K562 (cell line): Measurements from ENCODE around the gene BCL11A. TPM values are rescaled to one million over a fixed set of nuclear protein-coding genes. Genes with fewer than 3 reads are reported as not detected.

Source experiments
- ATAC-seq: fragments of 200-7000 bp; cut with Tn5 transposase; 3 replicates; pipeline ENCODE4 v1.9.1; 2020; ENCODE audit warnings: moderate library complexity
- BruUV-seq: library from RNA; stranded (reverse); fragments of 400-500 nt; replicated peaks from 2 replicates; lab custom pipeline; 2021; lab: Mats Ljungman, UMichigan
- CTCF ChIA-PET: fragments of 300-600 bp; formaldehyde crosslinking; extraction: SDS; loops from one replicate; lab custom pipeline; 2021; ENCODE audit warnings: low intra/inter-chr PET ratio; lab: Yijun Ruan, JAX
- POLR2A ChIA-PET: fragments of 300-600, 350-650 bp; sonication (Branson Sonifier 250); formaldehyde crosslinking; extraction: SDS; loops from one replicate; lab custom pipeline; 2021; ENCODE audit warnings: antibody characterized with exemption, inconsistent platforms; lab: Yijun Ruan, JAX
- DNase-seq, 4 experiments: peaks; one replicate each; pipeline versions ENCODE4 v3.0.0 to v3.0.0-alpha.2; 2011 to 2018; ENCODE audit warnings: low spot score in 3 of 4, mixed read lengths in 3 of 4; ENCODE audit errors: extremely low read depth in 1 of 4
- FAIRE-seq: peaks from 2 replicates; lab custom pipeline; 2011; peaks lifted over from hg19 to GRCh38; lab: Jason Lieb, UNC
- H2AFZ ChIP-seq: 2 replicates; pipeline ENCODE4 v1.6.0; 2011; ENCODE audit warnings: low read depth, low read length, control low read depth, inconsistent platforms
- H3K27ac ChIP-seq: fragments of 200-600 bp; 3 replicates; pipeline ENCODE4 v1.8.0; 2011; ENCODE audit warnings: low read depth, mild to moderate bottlenecking, control low read depth, inconsistent platforms, low read length, moderate library complexity, mixed read lengths; ENCODE audit errors: extremely low read depth
- H3K27me3 ChIP-seq, 2 experiments: fragments of 300-600 bp in 1 of 2; 2 replicates in 1 of 2; 3 replicates in 1 of 2; pipeline versions ENCODE4 v1.6.0 to v1.8.0; 2011; ENCODE audit warnings: inconsistent platforms in 2 of 2, low read length in 2 of 2, mild to moderate bottlenecking in 1 of 2, mixed read lengths in 1 of 2, moderate library complexity in 1 of 2; ENCODE audit not compliant: control insufficient read depth in 2 of 2, insufficient read depth in 2 of 2
- H3K36me3 ChIP-seq: fragments of 300-600 bp; 3 replicates; pipeline ENCODE4 v1.8.0; 2011; ENCODE audit warnings: mild to moderate bottlenecking, low read length, inconsistent platforms; ENCODE audit not compliant: control insufficient read depth, insufficient read depth
- H3K4me1 ChIP-seq, 2 experiments: fragments of 200-600 bp in 1 of 2; replicated peaks in 1 of 2; 2 replicates in 1 of 2; 3 replicates in 1 of 2; pipeline versions ENCODE4 v1.5.1 to v1.8.0; 2011; ENCODE audit warnings: inconsistent platforms in 2 of 2, low read length in 2 of 2, mild to moderate bottlenecking in 1 of 2, mixed read lengths in 1 of 2, moderate library complexity in 1 of 2; ENCODE audit not compliant: control insufficient read depth in 2 of 2, insufficient read depth in 2 of 2
- H3K4me2 ChIP-seq: 2 replicates; pipeline ENCODE4 v1.6.1; 2011; ENCODE audit warnings: low read length, control low read depth, inconsistent platforms, mixed read lengths; ENCODE audit not compliant: insufficient read depth
- H3K4me3 ChIP-seq: fragments of 200-600 bp; sonication (generic), shearing (Covaris generic); 2 replicates; pipeline ENCODE4 v1.5.1; 2016; ENCODE audit warnings: control low read depth, inconsistent platforms
- H3K79me2 ChIP-seq: fragments of 200-600 bp; 3 replicates; pipeline ENCODE4 v1.8.0; 2011; ENCODE audit warnings: low read length, inconsistent platforms; ENCODE audit not compliant: control insufficient read depth, insufficient read depth
- H3K9ac ChIP-seq, 2 experiments: 2 replicates each; pipeline versions ENCODE4 v1.6.0 to v1.6.1; 2011; ENCODE audit warnings: low read depth in 2 of 2, low read length in 2 of 2, control low read depth in 1 of 2, inconsistent platforms in 1 of 2, mild to moderate bottlenecking in 1 of 2, mixed read lengths in 1 of 2; ENCODE audit not compliant: insufficient read depth in 1 of 2
- H3K9me1 ChIP-seq: one replicate; pipeline ENCODE4 v1.6.0; 2011; ENCODE audit warnings: inconsistent platforms, mild to moderate bottlenecking, low read length, moderate library complexity; ENCODE audit not compliant: control insufficient read depth, insufficient read depth
- H3K9me3 ChIP-seq: replicated peaks from 2 replicates; pipeline ENCODE4 v1.5.1; 2011; ENCODE audit warnings: low read depth, low read length, inconsistent platforms; ENCODE audit not compliant: control insufficient read depth, insufficient read depth
- H4K20me1 ChIP-seq: replicated peaks from 2 replicates; pipeline ENCODE4 v1.6.1; 2011; ENCODE audit warnings: low read length, inconsistent platforms, mixed read lengths; ENCODE audit not compliant: control insufficient read depth, insufficient read depth
- ATF2 ChIP-seq: sonication (generic); formaldehyde crosslinking; IDR thresholded peaks from 2 replicates; pipeline ENCODE4 v1.8.1; 2022; ENCODE audit warnings: missing genetic modification reagents
- CEBPB ChIP-seq: fragments of 450-650 bp; IDR thresholded peaks from 2 replicates; pipeline ENCODE4 v1.6.1; 2016; ENCODE audit warnings: missing genetic modification characterization, missing compliant biosample characterization
- CEBPG ChIP-seq, 3 experiments: fragments of 200-800 bp in 1 of 3; sonication (Bioruptor generic) in 1 of 3; sonication (generic) in 1 of 3; formaldehyde crosslinking in 1 of 3; IDR thresholded peaks in 2 of 3; conservative IDR thresholded peaks in 1 of 3; 2 replicates each; pipeline versions ENCODE4 v1.6.1 to v1.8.0; 2016 to 2022; ENCODE audit warnings: missing compliant biosample characterization in 2 of 3, missing genetic modification characterization in 2 of 3, mild to moderate bottlenecking in 1 of 3, missing genetic modification reagents in 1 of 3
- GABPA ChIP-seq: fragments of 200-800 bp; sonication (Bioruptor generic); conservative IDR thresholded peaks from 2 replicates; pipeline ENCODE4 v1.6.1; 2016; ENCODE audit warnings: low read depth, missing genetic modification characterization, missing compliant biosample characterization
- POLR2G ChIP-seq: fragments of 200-400 bp; formaldehyde crosslinking; IDR thresholded peaks from 2 replicates; pipeline ENCODE4 v1.6.1; 2017; ENCODE audit warnings: low read depth, mild to moderate bottlenecking, antibody characterized with exemption, low read length, moderate library complexity
- RB1 ChIP-seq: fragments of 450-650 bp; IDR thresholded peaks from 2 replicates; pipeline ENCODE4 v1.6.1; 2017; ENCODE audit warnings: low read depth, mild to moderate bottlenecking
- REST ChIP-seq, 2 experiments: fragments of 450-650 bp; formaldehyde crosslinking in 1 of 2; IDR thresholded peaks; 2 replicates each; pipeline versions ENCODE4 v1.4.0 to v1.6.1; 2014 to 2020; ENCODE audit warnings: mild to moderate bottlenecking in 2 of 2, borderline replicate concordance in 1 of 2, low read depth in 1 of 2
- TBP ChIP-seq: optimal IDR thresholded peaks from 2 replicates; pipeline ENCODE3; 2011; ENCODE audit warnings: low read depth, low read length, improper control_type of control experiment
- ZNF431 ChIP-seq: sonication (generic); formaldehyde crosslinking; IDR thresholded peaks from 2 replicates; pipeline ENCODE4 v1.8.0; 2022; ENCODE audit warnings: mild to moderate bottlenecking, missing genetic modification reagents
- WGBS: fragments of 100-300 bp; shearing (Covaris generic); methylation state at CpG from one replicate; pipeline ENCODE4 v1.1.6; 2016; ENCODE audit warnings: low coverage, mixed read lengths; ENCODE audit not compliant: insufficient coverage; ENCODE audit errors: missing lambda C conversion rate; 5-methylcytosine and 5-hydroxymethylcytosine counted together
- in situ Hi-C: fragments of 300-500 bp; cut with MboI; formaldehyde crosslinking; loops from 4 replicates; pipeline ENCODE4 v1.15.0; 2018; ENCODE audit warnings: inconsistent platforms, mixed read lengths
- intact Hi-C: fragments of 100-400 bp; cut with micrococcal nuclease; formaldehyde crosslinking; loops from 2 replicates; pipeline ENCODE4 v1.14.2; 2022
- polyA plus RNA-seq, 8 experiments: library from polyadenylated mRNA; depleted of rRNA in 4 of 8; stranded (reverse) in 5 of 8; unstranded in 3 of 8; fragments of >200 nt; fragmentation: Nextera tagmentation in 2 of 8; fragmentation: Illumina TruSeq in 1 of 8; extraction: Ambion mirVana in 2 of 8; extraction: Trizol in 1 of 8; gene quantifications; 2 replicates each; pipeline versions ENCODE4 v1.2.1 to v1.2.3, GENCODE V29; 2011 to 2014; ENCODE audit warnings: inconsistent platforms in 1 of 8, missing spikeins in 1 of 8
- total RNA-seq, 7 experiments: library from RNA; depleted of rRNA in 6 of 7; stranded (reverse); fragments of >200 nt in 6 of 7; fragmentation: Illumina TruSeq in 2 of 7; extraction: Trizol in 2 of 7; gene quantifications; 2 replicates each; pipeline versions ENCODE4 v1.2.1 to v1.2.3, GENCODE V29; 2011 to 2021; ENCODE audit warnings: low replicate concordance in 1 of 7

Gene BCL11A
- total and polyA plus RNA-seq, 9 of the 15 experiments (the other 6 are each of a cell fraction or from before 2014, with no cell fraction given) = 0.13 TPM; not detected in 8

GRCh38 chr2:60544062-60544461, 9.4 kb downstream of the BCL11A start:
- Histone ChIP-seq H4K20me1 (no peaks in the 10 kb centered on the region), H3K27ac (no peak overlapping the region), H3K4me1 (no peaks in the 10 kb centered on the region), H3K79me2 (no peaks in the 10 kb centered on the region), H3K36me3 (no peaks in the 10 kb centered on the region), H3K9me1 (no peaks in the 10 kb centered on the region)
- in situ Hi-C loops = no loop called here
- CTCF ChIA-PET = no interaction called here
- WGBS = 0% methylated on average over 7 of the region's 7 CpGs
- no peak for FAIRE-seq
- peak; percentile 33; the same call in 1 of the 2 replicates for TF ChIP-seq CEBPB (tag)
- TF ChIP-seq TBP = no peak
- no peak for TF ChIP-seq RB1
- no peak for TF ChIP-seq ATF2 (CRISPR knock-in tag)
- no peak for TF ChIP-seq POLR2G
- no peak for TF ChIP-seq ZNF431 (CRISPR knock-in tag)
- TF ChIP-seq CEBPG (CRISPR knock-in tag; IDR thresholded peaks at IDR 0.05) = no peak
- peak; percentile 16 to 31; a peak in 1 of 4 replicates for TF ChIP-seq CEBPG (tag; conservative IDR thresholded peaks at IDR 0.05 in 1 of 2, IDR thresholded peaks at IDR 0.05 in 1 of 2)
- 0 out of 2 replicates have a peak, but pooled peaks have one; percentile 29 for TF ChIP-seq GABPA
- no peak for TF ChIP-seq REST (IDR thresholded peaks at IDR 0.05; ENCODE audit: borderline replicate concordance)
- TF ChIP-seq REST (CRISPR knock-in tag; IDR thresholded peaks at IDR 0.05; ENCODE audit: low read depth) = no peak
- TF ChIP-seq, all 486 proteins: peak for 3
- H3K27me3 ChIP-seq = peaks cover 9 to 13% of the 10 kb centered on the region in 2 experiments; a peak in 3 of 5 replicates
- H3K9ac ChIP-seq = no peak overlapping the region
- intact Hi-C loops = no loop called here
- no TSS peak for BruUV-seq
- H2AFZ ChIP-seq = no peak overlapping the region
- DNase-seq = no peak
- no peak for ATAC-seq
- POLR2A ChIA-PET = no interaction called here
- no peak overlapping the region for H3K4me2 ChIP-seq
- no peaks in the 10 kb centered on the region for H3K9me3 ChIP-seq
- no peak overlapping the region for H3K4me3 ChIP-seq
